Measurements from ENCODE around the gene PPP2R5A. TPM values are rescaled to one million over a fixed set of nuclear protein-coding genes. Genes with fewer than 3 reads are reported as not detected.

The PPP2R5A gene
- total RNA-seq, 6 donors from 2014 or later: 71.2 to 130 (median 88.5) TPM

DNA sequence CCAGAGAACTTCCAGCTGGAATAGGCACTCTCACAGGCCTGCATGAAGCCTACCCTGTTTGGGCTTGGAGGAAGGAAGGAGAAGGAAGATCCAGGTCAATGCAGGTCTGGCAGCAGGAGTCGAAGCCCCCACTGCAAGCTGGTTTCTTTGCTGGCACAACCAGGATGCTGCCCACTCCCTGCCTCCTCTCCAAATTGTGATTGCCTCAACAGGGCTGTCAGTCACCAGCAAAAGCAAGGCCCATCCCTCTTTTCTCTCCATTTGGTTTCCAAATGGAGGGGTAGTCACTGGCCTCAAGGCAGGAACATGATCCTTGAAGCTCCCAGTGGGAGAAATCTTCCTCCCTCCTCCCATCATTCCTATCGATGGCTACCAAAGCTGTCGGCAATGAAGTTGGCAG is 92.4 kb downstream of the PPP2R5A start:
- Histone ChIP-seq H3K4me1 (no peaks in the 10 kb centered on the region), H3K4me3 (no peak overlapping the region), H3K27ac (no peak overlapping the region), H3K36me3 (peaks cover 0 to 37% (median 23%) of the 10 kb centered on the region in 4 donors), H3K27me3 (no peaks in the 10 kb centered on the region), H3K9me3 (no peaks in the 10 kb centered on the region)
- no peak for DNase-seq
- ATAC-seq (ENCODE audit: low FRiP score in 2 of 2): no peak
- no peak for TF ChIP-seq EP300 (IDR thresholded peaks at IDR 0.05)
- TF ChIP-seq CTCF (IDR thresholded peaks at IDR 0.05): no peak
- no peak for TF ChIP-seq POLR2A (IDR thresholded peaks at IDR 0.05)
- no peak for TF ChIP-seq POLR2AphosphoS5 (IDR thresholded peaks at IDR 0.05)
- 95 to 100% methylated on average over 2 to 3 of the region's 3 CpGs for whole genome bisulfite sequencing, 2 donors

GRCh38 chr1:212379366-212379765 is 94.2 kb downstream of the PPP2R5A start:
- no peaks in the 10 kb centered on the region for H3K4me1 ChIP-seq
- H3K27me3 ChIP-seq: no peaks in the 10 kb centered on the region
- no peak overlapping the region for H3K27ac ChIP-seq
- TF ChIP-seq EP300 (IDR thresholded peaks at IDR 0.05): no peak
- no peak for TF ChIP-seq CTCF (IDR thresholded peaks at IDR 0.05)
- no peaks in the 10 kb centered on the region for H3K9me3 ChIP-seq
- 93 to 100% methylated on average over 1 to 2 of the region's 2 CpGs for WGBS, 2 donors
- H3K4me3 ChIP-seq: no peak overlapping the region
- no peak for ATAC-seq (ENCODE audit: low FRiP score in 2 of 2)
- DNase-seq: no peak
- peaks cover 1 to 37% (median 28%) of the 10 kb centered on the region in 4 donors for H3K36me3 ChIP-seq

DNA sequence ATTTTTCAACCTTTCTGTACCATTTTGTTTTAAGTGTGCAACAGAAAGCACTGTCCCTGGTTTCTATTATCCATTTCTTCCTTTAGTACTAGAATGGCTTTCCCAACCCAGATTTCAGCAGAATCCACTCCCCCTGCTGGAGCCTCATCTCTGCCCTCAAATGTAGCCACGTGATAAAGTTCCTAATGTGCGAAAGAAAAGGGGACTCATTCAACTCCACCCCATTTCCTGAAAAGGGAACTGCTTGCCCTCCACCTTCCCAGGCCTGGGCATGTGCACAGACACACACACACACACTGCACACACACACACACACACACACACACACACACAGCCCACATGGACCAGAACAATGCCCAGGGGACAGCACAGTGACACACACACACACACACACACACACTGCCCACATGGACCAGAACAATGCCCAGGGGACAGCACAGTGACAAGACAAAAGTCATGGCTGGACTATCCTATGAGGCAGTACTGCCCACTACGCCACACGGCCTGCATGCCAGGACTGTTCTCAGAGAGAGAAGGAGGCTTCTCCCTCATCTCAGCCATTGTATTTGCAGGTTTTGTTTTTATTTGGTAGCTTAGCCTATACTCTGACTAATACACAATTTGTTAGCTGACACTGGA is 96.3 kb downstream of the PPP2R5A start:
- Histone ChIP-seq H3K4me3 (no peak overlapping the region), H3K27me3 (no peaks in the 10 kb centered on the region), H3K27ac (no peak overlapping the region), H3K4me1 (no peaks in the 10 kb centered on the region), H3K9me3 (no peaks in the 10 kb centered on the region), H3K36me3 (peaks cover 3 to 43% (median 30%) of the 10 kb centered on the region in 4 donors)
- TF ChIP-seq POLR2A (IDR thresholded peaks at IDR 0.05): no peak
- no peak for TF ChIP-seq EP300 (IDR thresholded peaks at IDR 0.05)
- no peak for TF ChIP-seq CTCF (IDR thresholded peaks at IDR 0.05)
- TF ChIP-seq POLR2AphosphoS5 (IDR thresholded peaks at IDR 0.05): no peak
- no peak for DNase-seq
- WGBS, 2 donors: 70 to 78% methylated on average over 4 of the region's 4 CpGs
- ATAC-seq (ENCODE audit: low FRiP score in 2 of 2): no peak

DNA sequence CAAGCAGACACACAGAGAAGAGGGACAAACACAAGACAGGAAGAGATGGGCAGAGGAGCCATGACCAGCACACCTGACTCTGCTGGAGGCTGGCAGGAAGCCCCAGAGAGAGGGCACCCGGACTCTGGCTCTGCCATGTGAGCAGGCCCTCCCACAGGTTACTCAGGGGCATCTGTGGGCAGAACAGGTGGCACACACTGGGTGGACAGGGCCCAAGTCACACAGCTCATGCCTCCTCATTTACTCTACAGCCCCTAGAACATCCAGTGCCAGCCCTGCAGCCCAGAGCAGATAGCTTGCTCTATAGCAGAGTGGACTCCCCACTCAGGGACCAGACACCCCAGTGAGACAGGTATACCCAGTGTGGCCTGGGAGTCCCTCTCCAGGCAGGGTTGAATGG is 100.8 kb downstream of the PPP2R5A start:
- 86 to 100% methylated on average over 1 of the region's 1 CpG for WGBS, 2 donors
- no peak for TF ChIP-seq POLR2A (IDR thresholded peaks at IDR 0.05)
- no peak for TF ChIP-seq EP300 (IDR thresholded peaks at IDR 0.05)
- TF ChIP-seq POLR2AphosphoS5 (IDR thresholded peaks at IDR 0.05): no peak
- TF ChIP-seq CTCF (IDR thresholded peaks at IDR 0.05): no peak
- Histone ChIP-seq H3K27me3 (no peaks in the 10 kb centered on the region), H3K36me3 (peaks cover 3 to 17% (median 8%) of the 10 kb centered on the region in 4 donors), H3K4me1 (no peaks in the 10 kb centered on the region), H3K9me3 (no peaks in the 10 kb centered on the region), H3K4me3 (no peak overlapping the region), H3K27ac (no peak overlapping the region)
- ATAC-seq (ENCODE audit: low FRiP score in 2 of 2) (peak; percentile 8 to 11), DNase-seq (no peak)

All from upper lobe of left lung (tissue), 6 donors.